BJ (cell line): ENCODE measurements around the gene ADGRG3. TPM values are rescaled to one million over a fixed set of nuclear protein-coding genes. Genes with fewer than 3 reads are reported as not detected.
"Not testable (repeated sequence)": the region's sequence is repeated elsewhere in the genome, so short reads cannot be mapped to it uniquely, and the experiment has no call there.

Experiments used
- CTCF ChIA-PET: fragments of 350-600 bp; formaldehyde crosslinking; extraction: SDS; loops from one replicate; lab custom pipeline; 2021; ENCODE audit warnings: antibody characterized with exemption, inconsistent platforms; lab: Yijun Ruan, JAX
- POLR2A ChIA-PET: fragments of 300-600 bp; sonication (Branson Sonifier 250); formaldehyde crosslinking; extraction: SDS; loops from one replicate; lab custom pipeline; 2021; ENCODE audit warnings: antibody characterized with exemption; lab: Charles Lee
- DNase-seq: peaks from one replicate; pipeline ENCODE4 v3.0.0-alpha.2; 2011; ENCODE audit warnings: low read depth
- H3K27me3 ChIP-seq: 2 replicates; pipeline ENCODE4 v1.6.0; 2011; ENCODE audit warnings: low read length; ENCODE audit not compliant: control insufficient read depth, insufficient read depth
- H3K36me3 ChIP-seq: 2 replicates; pipeline ENCODE4 v1.5.1; 2011; ENCODE audit warnings: low read length; ENCODE audit not compliant: control insufficient read depth, insufficient read depth
- H3K4me3 ChIP-seq: 2 replicates; pipeline ENCODE4 v1.5.1; 2011; ENCODE audit warnings: low read depth, mild to moderate bottlenecking, control low read depth, low read length
- CTCF ChIP-seq: IDR thresholded peaks from 2 replicates; pipeline ENCODE4 v1.5.1; 2011; ENCODE audit warnings: low read depth, mild to moderate bottlenecking, control low read depth, inconsistent platforms, low read length, moderate library complexity; ENCODE audit not compliant: insufficient read depth
- polyA plus RNA-seq: library from polyadenylated mRNA; depleted of rRNA; stranded (reverse); fragments of >200 nt; gene quantifications from 2 replicates; pipeline ENCODE4 v1.2.3, GENCODE V29; 2011

Gene ADGRG3
- polyA plus RNA-seq, 1 experiment: not detected

- DNase-seq: no peak
- no peak overlapping the region for H3K4me3 ChIP-seq
- CTCF ChIA-PET: interaction anchor here (1.2 to 1.9 kb wide), 2 partner anchors 12 to 150 kb away, joined by 4 to 5 read pairs; no protein-coding TSS in a partner anchor
- H3K27me3 ChIP-seq: peaks cover 2% of the 10 kb centered on the region; the same call in 1 of the 2 replicates
- POLR2A ChIA-PET: no interaction called here
- H3K36me3 ChIP-seq: no peaks in the 10 kb centered on the region
- TF ChIP-seq CTCF: no peak
These were observed 57.9 kb downstream of the ADGRG3 start for GRCh38 chr16:57725976-57726375.

- ChIA-PET CTCF (interaction anchor here (1.9 kb wide), 1 partner anchor 150 kb away, joined by 5 read pairs; no protein-coding TSS in a partner anchor), POLR2A (no interaction called here)
- Histone ChIP-seq H3K36me3 (no peaks in the 10 kb centered on the region), H3K4me3 (no peak overlapping the region), H3K27me3 (peaks cover 2% of the 10 kb centered on the region; the same call in 1 of the 2 replicates)
- no peak for TF ChIP-seq CTCF
- no peak for DNase-seq
These were observed 58.4 kb downstream of the ADGRG3 start for GRCh38 chr16:57726433-57726947.

- CTCF ChIA-PET: no interaction called here
These were observed 59.5 kb downstream of the ADGRG3 start for GRCh38 chr16:57727610-57728009.

GRCh38 chr16:57728336-57729181 is 60.5 kb downstream of the ADGRG3 start:
- DNase-seq: no peak
- ChIA-PET POLR2A (no interaction called here), CTCF (no interaction called here)
- no peak for TF ChIP-seq CTCF
- H3K27me3 ChIP-seq: peaks cover 2% of the 10 kb centered on the region; the same call in 1 of the 2 replicates
- H3K36me3 ChIP-seq: no peaks in the 10 kb centered on the region
- H3K4me3 ChIP-seq: no peak overlapping the region

More at GRCh38 chr16:57727610-57728009, 59.5 kb downstream of the ADGRG3 start:
- DNase-seq: no peak
- H3K27me3 ChIP-seq: peaks cover 2% of the 10 kb centered on the region; the same call in 1 of the 2 replicates
- no peak for TF ChIP-seq CTCF
- no peak overlapping the region for H3K4me3 ChIP-seq
- H3K36me3 ChIP-seq: no peaks in the 10 kb centered on the region
- POLR2A ChIA-PET: no interaction called here

GRCh38 chr16:57729182-57729484 is 61.0 kb downstream of the ADGRG3 start:
- CTCF ChIA-PET: no interaction called here
- Histone ChIP-seq H3K36me3 (no peaks in the 10 kb centered on the region), H3K4me3 (no peak overlapping the region), H3K27me3 (peaks cover 2% of the 10 kb centered on the region; the same call in 1 of the 2 replicates)
- POLR2A ChIA-PET: no interaction called here
- no peak for TF ChIP-seq CTCF
- no peak for DNase-seq

GRCh38 chr16:57729852-57730251 is 61.7 kb downstream of the ADGRG3 start:
- H3K27me3 ChIP-seq, H3K4me3 ChIP-seq, POLR2A ChIA-PET, H3K36me3 ChIP-seq, CTCF ChIA-PET, DNase-seq: not testable (repeated sequence)
